ENCODE measurements around the gene NTSR1. TPM values are rescaled to one million over a fixed set of nuclear protein-coding genes. Genes with fewer than 3 reads are reported as not detected.

NTSR1 gene
- total RNA-seq, 1 experiment from 2014 or later, result not detected

DNA sequence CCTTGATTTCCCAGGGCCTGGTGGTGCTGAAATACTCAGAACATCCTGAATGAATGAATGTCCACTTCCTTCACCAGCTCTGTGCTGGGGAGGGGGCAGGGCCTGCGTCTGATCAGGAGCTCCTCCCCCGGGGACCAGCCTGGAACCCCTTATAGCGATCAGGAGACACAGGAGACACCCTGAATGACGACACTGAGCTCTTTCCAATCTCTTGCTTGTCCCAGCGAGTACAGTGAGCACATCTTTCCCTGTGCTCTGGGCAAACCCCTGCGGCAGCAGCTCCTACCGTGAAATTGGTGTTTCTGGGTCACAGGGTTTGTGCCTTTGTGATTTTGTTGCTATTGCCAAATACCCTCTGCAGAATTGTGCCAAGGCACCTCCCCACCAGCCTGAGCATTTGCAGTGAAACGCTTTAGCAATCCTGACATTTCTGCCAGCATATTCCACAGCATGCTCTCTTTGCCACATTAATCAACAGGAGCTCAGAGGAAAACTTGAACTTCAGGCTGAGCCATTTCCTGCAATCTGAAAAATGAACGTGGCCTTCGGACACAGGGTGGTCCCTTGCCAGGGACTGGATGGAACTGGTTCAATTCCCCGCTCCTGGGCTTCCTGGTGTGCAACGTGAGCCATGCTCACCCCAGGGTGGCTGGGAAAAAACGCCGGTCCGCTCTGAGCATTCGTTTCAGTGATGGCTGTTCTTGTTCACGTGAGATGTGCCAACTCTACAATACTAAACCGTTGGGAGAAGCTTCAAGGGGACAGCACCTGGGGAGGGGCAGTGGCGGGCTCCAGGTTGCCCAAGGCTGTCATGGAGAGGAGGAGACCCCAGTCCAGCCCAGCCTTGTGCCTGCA lies 64.6 kb downstream of the NTSR1 start:
- H3K4me3 ChIP-seq, result no peak overlapping the region
- peaks cover 58% of the 10 kb centered on the region for H3K27me3 ChIP-seq (replicated peaks)
- no peaks in the 10 kb centered on the region for H3K9me3 ChIP-seq (replicated peaks)
- DNase-seq (ENCODE audit: low read depth in 1 of 2, low spot score in 2 of 2), result no peak
- H3K36me3 ChIP-seq, result no peaks in the 10 kb centered on the region
- no peak overlapping the region for H3K27ac ChIP-seq
- H3K4me1 ChIP-seq (replicated peaks), result no peaks in the 10 kb centered on the region

DNA sequence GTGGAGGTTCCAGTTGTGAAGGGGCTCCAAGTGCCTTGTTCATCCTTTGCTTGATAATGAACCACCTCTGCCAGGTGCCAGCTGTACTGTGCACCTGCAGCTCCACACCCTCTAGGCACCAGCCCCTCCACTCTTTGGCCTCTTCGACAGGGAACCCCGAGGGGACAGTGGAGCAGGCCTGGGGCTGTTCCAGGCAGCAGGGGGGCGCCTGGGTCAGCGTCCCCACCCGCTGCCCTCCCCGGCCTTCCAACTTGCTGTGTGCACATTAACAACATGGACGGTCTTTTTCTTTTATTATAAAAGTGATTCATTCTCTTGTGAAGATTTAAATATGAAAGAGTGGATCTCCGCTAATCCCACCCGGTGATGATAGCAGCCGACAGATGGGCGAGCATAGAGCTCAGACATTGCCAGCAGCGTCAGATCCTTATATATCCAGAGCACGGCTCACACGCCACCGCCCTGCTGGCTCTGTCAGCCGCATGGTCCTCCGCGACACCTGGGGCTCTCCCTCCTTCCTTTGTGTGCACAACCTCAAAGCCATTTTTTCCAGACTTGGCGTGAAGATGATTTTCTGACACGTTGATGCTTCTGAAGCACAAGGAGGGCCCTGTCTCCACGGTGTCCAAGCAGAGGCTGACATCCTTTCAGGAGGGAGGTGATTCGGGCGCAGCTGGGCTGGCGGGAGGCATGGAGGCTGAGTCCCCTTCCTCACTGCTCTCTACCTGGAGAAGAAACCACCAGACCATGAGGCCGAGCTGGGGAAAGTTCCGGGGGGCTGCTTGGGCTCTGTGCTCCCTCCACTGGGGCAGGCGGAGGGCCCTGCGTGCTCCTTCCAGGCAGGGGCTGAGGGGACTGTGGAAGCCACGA lies 65.4 kb downstream of the NTSR1 start:
- H3K27ac ChIP-seq, result no peak overlapping the region
- DNase-seq (ENCODE audit: low read depth in 1 of 2, low spot score in 2 of 2), result no peak
- H3K4me3 ChIP-seq, result no peak overlapping the region
- peaks cover 49% of the 10 kb centered on the region for H3K27me3 ChIP-seq (replicated peaks)
- H3K36me3 ChIP-seq, result no peaks in the 10 kb centered on the region
- H3K4me1 ChIP-seq (replicated peaks), result no peaks in the 10 kb centered on the region
- H3K9me3 ChIP-seq (replicated peaks), result no peaks in the 10 kb centered on the region

DNA sequence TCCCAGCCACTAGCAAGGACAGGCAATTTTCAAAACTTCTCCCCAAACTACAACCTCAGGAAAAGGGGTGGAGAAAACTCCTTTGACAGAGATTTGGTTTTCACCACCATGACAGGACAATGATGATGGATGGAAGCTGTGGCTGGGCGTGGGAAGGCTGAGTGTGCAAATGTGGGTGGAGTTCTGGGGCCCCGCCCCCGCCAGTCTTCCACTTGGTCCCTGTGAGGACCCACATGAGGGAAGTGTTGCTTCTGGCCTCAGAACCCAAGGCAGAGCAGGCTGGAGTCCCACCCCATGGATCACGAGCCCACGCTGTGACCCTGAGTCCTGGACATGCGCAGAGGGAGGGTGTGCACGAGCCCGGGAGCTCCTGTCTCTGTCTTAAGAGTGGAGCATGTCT lies 66.1 kb downstream of the NTSR1 start:
- H3K4me3 ChIP-seq, result no peak overlapping the region
- peaks cover 49% of the 10 kb centered on the region for H3K27me3 ChIP-seq (replicated peaks)
- no peaks in the 10 kb centered on the region for H3K36me3 ChIP-seq
- DNase-seq (ENCODE audit: low read depth in 1 of 2, low spot score in 2 of 2), result no peak
- no peaks in the 10 kb centered on the region for H3K9me3 ChIP-seq (replicated peaks)
- H3K27ac ChIP-seq, result no peak overlapping the region
- H3K4me1 ChIP-seq (replicated peaks), result no peaks in the 10 kb centered on the region

GRCh38 chr20:62775206-62775605 lies 66.6 kb downstream of the NTSR1 start:
- no peak for DNase-seq (ENCODE audit: low read depth in 1 of 2, low spot score in 2 of 2)
- Histone ChIP-seq H3K9me3 (replicated peaks) (no peaks in the 10 kb centered on the region), H3K27me3 (replicated peaks) (peaks cover 51% of the 10 kb centered on the region), H3K4me3 (no peak overlapping the region), H3K27ac (no peak overlapping the region), H3K36me3 (no peaks in the 10 kb centered on the region), H3K4me1 (replicated peaks) (no peaks in the 10 kb centered on the region)

DNA sequence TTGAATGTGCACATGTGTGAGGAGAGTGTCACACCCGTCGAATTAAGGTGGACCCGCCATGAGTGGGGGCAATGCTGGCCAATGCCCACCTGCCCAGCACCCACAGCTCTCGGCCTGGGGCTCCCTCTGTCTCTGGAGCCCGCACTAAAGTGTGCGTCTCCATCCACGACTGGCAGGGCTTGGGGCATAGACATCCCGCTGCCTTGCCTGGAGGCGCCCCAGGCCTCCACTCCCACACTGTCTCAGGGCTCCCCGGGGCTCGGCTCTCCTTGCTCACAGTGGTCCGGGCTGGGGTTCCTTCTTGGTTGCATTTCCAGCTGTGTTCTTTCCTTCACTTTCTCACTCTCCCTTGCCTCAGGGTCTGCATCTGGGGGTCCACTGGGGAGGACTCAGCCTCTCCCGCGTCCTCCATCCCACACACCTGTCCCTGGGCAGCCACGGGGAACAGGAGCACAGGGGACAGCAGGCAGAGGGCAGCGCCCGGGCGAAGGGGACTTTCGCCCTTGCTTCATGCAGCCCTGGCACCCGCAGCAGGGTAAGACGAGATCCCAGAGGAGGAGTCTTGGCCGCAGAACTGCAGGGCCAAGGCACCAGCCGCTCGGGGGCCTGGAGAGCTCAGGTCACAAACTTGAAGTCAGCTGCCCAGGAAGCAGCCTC lies 67.5 kb downstream of the NTSR1 start:
- Histone ChIP-seq H3K4me1 (replicated peaks) (no peaks in the 10 kb centered on the region), H3K27ac (no peak overlapping the region), H3K36me3 (no peaks in the 10 kb centered on the region), H3K27me3 (replicated peaks) (peaks cover 47% of the 10 kb centered on the region), H3K4me3 (no peak overlapping the region), H3K9me3 (replicated peaks) (no peaks in the 10 kb centered on the region)
- DNase-seq (ENCODE audit: low read depth in 1 of 2, low spot score in 2 of 2), result no peak

DNA sequence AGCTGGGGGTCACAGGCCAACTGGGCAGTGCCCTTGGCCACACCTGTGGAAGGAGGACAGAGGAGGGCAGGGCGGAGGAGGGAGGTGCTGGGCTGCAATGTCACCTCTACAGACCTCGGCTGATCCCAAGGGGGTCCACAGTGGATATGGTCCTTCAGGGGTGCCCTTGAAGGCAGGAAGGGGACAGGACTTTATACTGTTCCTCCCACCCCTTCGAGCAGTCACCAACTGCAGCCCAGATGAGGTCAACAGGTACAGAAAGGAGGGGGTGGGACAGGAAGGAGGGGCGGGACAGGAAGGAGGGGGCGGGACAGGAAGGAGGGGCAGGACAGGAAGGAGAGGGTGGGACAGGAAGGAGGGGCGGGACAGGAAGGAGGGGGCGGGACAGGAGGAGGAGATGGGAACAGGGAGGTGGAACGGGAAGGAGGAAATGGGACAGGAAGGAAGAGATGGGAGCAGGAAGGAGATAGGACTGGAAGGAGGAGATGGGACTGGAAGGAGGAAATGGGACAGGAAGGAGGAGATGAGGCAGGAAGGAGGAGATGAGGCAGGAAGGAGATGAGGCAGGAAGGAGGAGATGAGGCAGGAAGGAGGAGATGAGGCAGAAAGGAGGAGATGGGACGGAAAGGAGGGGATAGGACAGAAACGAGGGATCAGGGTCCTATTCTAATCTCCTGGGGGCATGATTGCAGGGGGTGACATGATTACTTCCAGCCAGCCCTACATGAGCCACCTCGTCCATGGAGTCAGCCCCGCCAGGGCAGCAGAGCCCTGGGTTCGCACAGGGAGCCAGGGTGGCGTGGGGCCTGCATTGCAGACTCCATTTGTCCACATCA lies 68.3 kb downstream of the NTSR1 start:
- no peaks in the 10 kb centered on the region for H3K4me1 ChIP-seq (replicated peaks)
- DNase-seq (ENCODE audit: low read depth in 1 of 2, low spot score in 2 of 2), result no peak
- H3K27ac ChIP-seq, result no peak overlapping the region
- no peak overlapping the region for H3K4me3 ChIP-seq
- peaks cover 48% of the 10 kb centered on the region for H3K27me3 ChIP-seq (replicated peaks)
- H3K9me3 ChIP-seq (replicated peaks), result no peaks in the 10 kb centered on the region
- H3K36me3 ChIP-seq, result no peaks in the 10 kb centered on the region

GRCh38 chr20:62777528-62777830 lies 68.8 kb downstream of the NTSR1 start:
- H3K4me3 ChIP-seq, result no peak overlapping the region
- no peaks in the 10 kb centered on the region for H3K4me1 ChIP-seq (replicated peaks)
- H3K27ac ChIP-seq, result no peak overlapping the region
- DNase-seq (ENCODE audit: low read depth in 1 of 2, low spot score in 2 of 2), result no peak
- H3K27me3 ChIP-seq (replicated peaks), result peaks cover 46% of the 10 kb centered on the region
- no peaks in the 10 kb centered on the region for H3K36me3 ChIP-seq
- no peaks in the 10 kb centered on the region for H3K9me3 ChIP-seq (replicated peaks)

- Histone ChIP-seq H3K36me3 (no peaks in the 10 kb centered on the region), H3K27me3 (replicated peaks) (peaks cover 46% of the 10 kb centered on the region), H3K4me1 (replicated peaks) (no peaks in the 10 kb centered on the region), H3K4me3 (no peak overlapping the region), H3K9me3 (replicated peaks) (no peaks in the 10 kb centered on the region), H3K27ac (no peak overlapping the region)
- DNase-seq (ENCODE audit: low read depth in 1 of 2, low spot score in 2 of 2), result no peak
Observed at GRCh38 chr20:62778058-62778457, 69.4 kb downstream of the NTSR1 start.

- DNase-seq (ENCODE audit: low read depth in 1 of 2, low spot score in 2 of 2), result no peak
- Histone ChIP-seq H3K4me3 (no peak overlapping the region), H3K36me3 (no peaks in the 10 kb centered on the region), H3K27ac (no peak overlapping the region), H3K4me1 (replicated peaks) (no peaks in the 10 kb centered on the region), H3K27me3 (replicated peaks) (peaks cover 40% of the 10 kb centered on the region), H3K9me3 (replicated peaks) (no peaks in the 10 kb centered on the region)
Observed at GRCh38 chr20:62778601-62779416, 70.2 kb downstream of the NTSR1 start.

GRCh38 chr20:62779417-62779685 lies 70.7 kb downstream of the NTSR1 start:
- DNase-seq (ENCODE audit: low read depth in 1 of 2, low spot score in 2 of 2), result no peak
- Histone ChIP-seq H3K27ac (no peak overlapping the region), H3K4me3 (no peak overlapping the region), H3K36me3 (no peaks in the 10 kb centered on the region), H3K4me1 (replicated peaks) (no peaks in the 10 kb centered on the region), H3K9me3 (replicated peaks) (no peaks in the 10 kb centered on the region), H3K27me3 (replicated peaks) (peaks cover 38% of the 10 kb centered on the region)

GRCh38 chr20:62780204-62780603 lies 71.6 kb downstream of the NTSR1 start:
- no peak overlapping the region for H3K27ac ChIP-seq
- no peak overlapping the region for H3K4me3 ChIP-seq
- no peaks in the 10 kb centered on the region for H3K9me3 ChIP-seq (replicated peaks)
- DNase-seq (ENCODE audit: low read depth in 1 of 2, low spot score in 2 of 2), result no peak
- H3K27me3 ChIP-seq (replicated peaks), result peaks cover 35% of the 10 kb centered on the region
- no peaks in the 10 kb centered on the region for H3K36me3 ChIP-seq
- H3K4me1 ChIP-seq (replicated peaks), result no peaks in the 10 kb centered on the region

GRCh38 chr20:62780696-62781095 lies 72.1 kb downstream of the NTSR1 start:
- DNase-seq (ENCODE audit: low read depth in 1 of 2, low spot score in 2 of 2), result no peak
- H3K9me3 ChIP-seq (replicated peaks), result no peaks in the 10 kb centered on the region

More at GRCh38 chr20:62780696-62781095, 72.1 kb downstream of the NTSR1 start:
- Histone ChIP-seq H3K4me3 (no peak overlapping the region), H3K27me3 (replicated peaks) (peaks cover 35% of the 10 kb centered on the region), H3K27ac (no peak overlapping the region), H3K4me1 (replicated peaks) (no peaks in the 10 kb centered on the region), H3K36me3 (no peaks in the 10 kb centered on the region)
